GM18502 (cell line): ENCODE data around the gene C1orf53.

Experiments used
- ATAC-seq: cut with Tn5 transposase; IDR thresholded peaks from one replicate; pipeline ENCODE4 v1.9.1; 2021; ENCODE audit warnings: mild to moderate bottlenecking; ENCODE audit not compliant: unreplicated experiment, poor library complexity

The C1orf53 gene

DNA sequence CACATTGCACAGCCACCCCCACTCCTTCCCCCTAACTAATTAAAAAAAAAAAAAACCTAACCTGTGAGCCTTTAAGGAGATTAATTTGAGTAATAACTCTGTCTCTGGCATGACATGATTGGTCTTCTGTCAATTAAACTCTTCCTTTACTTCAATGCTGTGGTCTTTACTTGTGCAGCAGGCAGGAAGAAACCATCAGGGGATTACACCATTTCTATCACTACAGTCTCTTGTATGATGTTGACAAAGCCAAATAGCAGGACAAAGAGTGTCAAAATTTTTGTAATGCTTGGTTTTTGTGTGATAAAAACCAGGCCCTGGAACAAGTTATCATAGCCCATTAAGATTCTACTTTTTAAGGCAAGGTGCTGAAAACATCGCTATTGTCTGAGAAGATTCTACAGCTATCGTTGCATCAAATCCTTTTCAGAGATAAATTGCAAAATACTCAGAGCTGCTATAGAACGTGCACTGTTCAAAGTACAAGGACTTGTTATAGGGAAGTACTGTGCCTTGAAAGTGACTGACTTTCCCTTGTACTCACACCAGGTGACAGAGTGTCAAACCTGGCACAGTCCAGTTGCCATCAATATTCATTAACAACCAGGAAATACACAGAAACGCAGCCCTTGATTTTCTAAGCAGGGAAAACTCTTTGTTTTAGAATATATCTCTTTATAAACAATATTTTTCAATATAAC lies 52.4 kb downstream of the C1orf53 start:
- no peak for ATAC-seq

DNA sequence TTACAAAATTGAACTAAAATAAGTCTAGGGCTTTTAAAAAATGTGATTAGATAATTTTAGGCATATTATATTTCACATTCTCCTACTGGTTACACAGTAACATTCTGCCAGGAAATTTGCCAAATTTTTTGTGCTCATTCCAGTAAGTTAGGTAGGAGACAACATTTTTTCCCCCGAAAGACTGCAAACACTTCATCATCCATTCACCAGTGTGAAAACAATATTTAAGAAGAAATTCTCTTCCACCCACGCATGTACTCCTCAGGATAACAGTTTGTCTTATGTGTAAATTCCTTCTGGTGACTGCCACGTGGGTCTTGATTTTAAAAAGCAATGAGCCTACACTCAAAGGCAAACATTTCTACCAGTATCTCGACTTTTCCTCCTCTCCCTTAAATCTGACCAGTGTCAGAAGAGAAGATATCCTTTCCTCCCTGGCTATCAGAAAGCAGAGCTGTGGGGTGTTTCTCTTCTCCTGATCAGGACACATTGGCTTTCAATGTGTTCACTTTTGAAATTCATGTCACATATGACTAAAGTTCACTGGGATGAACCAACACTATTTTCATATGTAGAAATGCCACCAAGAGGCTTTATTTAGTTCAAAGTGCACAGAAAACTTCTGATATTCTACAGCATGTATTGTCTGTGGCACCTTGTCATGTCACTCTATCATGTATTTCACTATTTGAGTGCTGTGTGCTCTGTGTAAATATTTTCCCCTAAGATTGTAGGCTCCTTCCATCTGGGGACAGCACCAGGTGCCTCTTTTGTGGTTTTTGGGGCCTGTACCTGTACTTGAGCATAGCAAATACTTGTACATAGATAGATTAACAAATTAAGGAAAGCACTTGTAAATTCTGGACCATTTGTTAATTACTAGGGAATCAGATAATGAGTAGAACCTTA lies 53.3 kb downstream of the C1orf53 start:
- ATAC-seq = no peak
